ENCODE results near the gene SACS.

Gene SACS

DNA sequence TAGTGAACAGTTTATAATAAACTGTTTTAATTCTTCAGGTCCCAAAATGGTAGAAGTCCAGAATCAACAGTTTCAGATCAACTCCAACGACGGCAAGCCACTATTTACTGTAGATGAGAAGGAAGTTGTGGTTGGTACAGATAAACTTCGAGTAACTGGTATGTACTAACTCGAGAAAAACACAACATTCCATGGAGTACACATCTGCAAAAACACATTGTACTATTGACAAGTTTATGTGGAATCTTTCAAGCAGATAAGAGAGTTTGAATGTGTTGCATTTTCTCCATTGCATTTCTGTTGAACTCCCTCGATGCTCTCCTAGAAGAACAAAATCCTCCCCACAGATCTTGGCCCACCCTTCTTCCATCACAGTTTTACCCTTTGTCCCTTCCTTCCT is 154.2 kb downstream of the SACS start:
- DNase-seq (ENCODE audit: low spot score): no peak
